OCI-LY3 (cell line): ENCODE measurements around the gene TTC7B.

Experiments
- CTCF ChIP-seq: fragments of 200-600, 300-600 bp; sonication (generic); IDR thresholded peaks from 2 replicates; pipeline ENCODE4 v1.5.1; 2014; ENCODE audit warnings: antibody characterized with exemption, low read length, low read depth
- EZH2phosphoT487 ChIP-seq: fragments of 200-600 bp; shearing (Covaris generic); IDR thresholded peaks from 2 replicates; pipeline ENCODE4 v1.6.1; 2018; ENCODE audit warnings: antibody characterized with exemption, mixed run types, low read depth

GRCh38 chr14:90629471-90629870 lies 186.8 kb downstream of the TTC7B start:
- TF ChIP-seq CTCF: no peak
- TF ChIP-seq EZH2phosphoT487: no peak
